ENCODE measurements around the gene NOX5. TPM values are rescaled to one million over a fixed set of nuclear protein-coding genes. Genes with fewer than 3 reads are reported as not detected.

Gene NOX5
- total and polyA plus RNA-seq, 10 of the 15 experiments (the other 5 are each of a cell fraction or from before 2014, with no cell fraction given) = not detected

DNA sequence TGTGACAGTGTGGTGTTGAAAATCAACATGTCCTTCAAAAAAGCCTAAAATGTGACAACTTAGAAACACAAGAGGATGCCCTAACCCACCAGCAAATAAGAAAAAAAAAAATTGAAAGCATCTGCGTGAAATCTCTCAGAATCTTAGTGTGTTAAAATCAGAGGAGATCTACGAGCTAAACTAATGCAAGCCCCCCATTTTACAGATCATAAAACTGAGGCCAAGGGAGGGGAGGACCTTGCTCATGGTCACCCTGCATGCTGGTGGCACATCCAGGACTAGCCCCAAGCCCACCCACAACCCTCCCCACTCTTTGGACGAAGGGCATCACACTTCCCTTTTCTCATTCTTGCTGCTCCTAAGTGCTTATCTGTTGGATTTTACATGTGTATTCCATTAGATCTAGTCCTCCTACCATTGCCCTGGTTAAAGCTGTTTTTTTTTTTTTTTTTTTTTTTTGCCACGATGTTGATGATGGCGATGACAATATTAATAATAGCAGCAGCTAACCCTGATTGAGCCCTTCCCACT is 29.1 kb upstream of the NOX5 start:
- POLR2A ChIA-PET = no interaction called here
- H2AFZ ChIP-seq (ENCODE audit: control insufficient read depth, low read depth, low read length) = no peak overlapping the region
- SMC1A ChIA-PET (ENCODE audit: uncharacterized antibody, unreplicated experiment) = interaction anchor here (0.6 kb wide), 1 partner anchor 295 kb away, joined by 3 read pairs; no protein-coding TSS in a partner anchor
- no peak overlapping the region for H3K4me2 ChIP-seq (ENCODE audit: control insufficient read depth, insufficient read depth)
- no TSS peak for BruUV-seq (replicated peaks)
- no peak overlapping the region for H3K27ac ChIP-seq (ENCODE audit: control insufficient read depth, insufficient read depth)
- CTCF ChIA-PET = no interaction called here
- RAD21 ChIA-PET (ENCODE audit: unreplicated experiment) = interaction anchor here (0.6 kb wide), 1 partner anchor 636 kb away, joined by 3 read pairs; no protein-coding TSS in a partner anchor
- no peaks in the 10 kb centered on the region for H4K20me1 ChIP-seq (ENCODE audit: control insufficient read depth, insufficient read depth)
- H3K4me1 ChIP-seq (ENCODE audit: control insufficient read depth, insufficient read depth, low read length) = no peaks in the 10 kb centered on the region
- intact Hi-C loops (cut with micrococcal nuclease; ENCODE audit: unreplicated experiment) = no loop called here
- WGBS (ENCODE audit: insufficient coverage, insufficient replicate concordance, low lambda C conversion rate, missing lambda C conversion rate) = 32% methylated on average over 4 of the region's 5 CpGs
- H3K27me3 ChIP-seq (replicated peaks in 1 of 2; ENCODE audit: control insufficient read depth in 2 of 2, insufficient read depth in 2 of 2, low read length in 1 of 2) = peaks cover 0 to 1% of the 10 kb centered on the region in 2 experiments; a peak in 2 of 4 replicates
- no peak overlapping the region for H3K9ac ChIP-seq (ENCODE audit: control insufficient read depth, insufficient read depth, low read length)
- no peaks in the 10 kb centered on the region for H3K9me3 ChIP-seq (replicated peaks; ENCODE audit: control insufficient read depth, insufficient read depth, low read length)
- ATAC-seq = no peak
- DNase-seq (ENCODE audit: low read depth, low spot score) = no peak
- TF ChIP-seq HDAC6 (IDR thresholded peaks at IDR 0.05; ENCODE audit: unreplicated experiment) (no peak), JUND (IDR thresholded peaks at IDR 0.05; ENCODE audit: low read depth, low read length) (no peak), ZZZ3 (IDR thresholded peaks at IDR 0.05; ENCODE audit: control insufficient read depth, insufficient read length, low read depth) (no peak), E2F8 (IDR thresholded peaks at IDR 0.05; ENCODE audit: low read depth, partially characterized antibody) (no peak), EGR1 (IDR thresholded peaks at IDR 0.05; ENCODE audit: borderline replicate concordance in 1 of 2, low read depth in 2 of 2, low read length in 2 of 2) (no peak), SMAD1 (IDR thresholded peaks at IDR 0.05; ENCODE audit: low read depth, partially characterized antibody) (no peak), SMAD5 (IDR thresholded peaks at IDR 0.05; ENCODE audit: low read depth) (no peak), NKRF (conservative IDR thresholded peaks at IDR 0.05) (no peak), RCOR1 (conservative IDR thresholded peaks at IDR 0.05; ENCODE audit: low read depth, low read length) (no peak)
- TF ChIP-seq, protein P1, sequence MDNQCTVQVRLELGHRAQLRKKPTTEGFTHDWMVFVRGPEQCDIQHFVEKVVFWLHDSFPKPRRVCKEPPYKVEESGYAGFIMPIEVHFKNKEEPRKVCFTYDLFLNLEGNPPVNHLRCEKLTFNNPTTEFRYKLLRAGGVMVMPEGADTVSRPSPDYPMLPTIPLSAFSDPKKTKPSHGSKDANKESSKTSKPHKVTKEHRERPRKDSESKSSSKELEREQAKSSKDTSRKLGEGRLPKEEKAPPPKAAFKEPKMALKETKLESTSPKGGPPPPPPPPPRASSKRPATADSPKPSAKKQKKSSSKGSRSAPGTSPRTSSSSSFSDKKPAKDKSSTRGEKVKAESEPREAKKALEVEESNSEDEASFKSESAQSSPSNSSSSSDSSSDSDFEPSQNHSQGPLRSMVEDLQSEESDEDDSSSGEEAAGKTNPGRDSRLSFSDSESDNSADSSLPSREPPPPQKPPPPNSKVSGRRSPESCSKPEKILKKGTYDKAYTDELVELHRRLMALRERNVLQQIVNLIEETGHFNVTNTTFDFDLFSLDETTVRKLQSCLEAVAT (IDR thresholded peaks at IDR 0.05) = no peak
- in situ Hi-C loops (cut with MboI) = no loop called here
- no peak overlapping the region for H3K4me3 ChIP-seq
- no peaks in the 10 kb centered on the region for H3K79me2 ChIP-seq (ENCODE audit: control insufficient read depth, insufficient read depth, low read length)
- no peaks in the 10 kb centered on the region for H3K36me3 ChIP-seq (ENCODE audit: control insufficient read depth in 2 of 2, insufficient read depth in 2 of 2, low read length in 1 of 2)
- no peak for FAIRE-seq
